ENCODE data around the gene C1S. TPM values are rescaled to one million over a fixed set of nuclear protein-coding genes. Genes with fewer than 3 reads are reported as not detected.

C1S gene
- total RNA-seq, 1 donor from 2014 or later: 18.2 TPM

GRCh38 chr12:7091660-7092228 lies 31.2 kb downstream of the C1S start:
- Mint-ChIP-seq H3K27ac (ENCODE audit: unreplicated experiment) (no peak overlapping the region), H3K9me3 (ENCODE audit: unreplicated experiment) (no peaks in the 10 kb centered on the region), H3K36me3 (ENCODE audit: unreplicated experiment) (peaks cover 3% of the 10 kb centered on the region), H3K4me1 (ENCODE audit: unreplicated experiment) (peaks cover 17% of the 10 kb centered on the region), H3K27me3 (ENCODE audit: unreplicated experiment) (peaks cover 5% of the 10 kb centered on the region), H3K4me3 (ENCODE audit: unreplicated experiment) (peak overlapping the region; percentile 74)
- TF ChIP-seq, protein P1, sequence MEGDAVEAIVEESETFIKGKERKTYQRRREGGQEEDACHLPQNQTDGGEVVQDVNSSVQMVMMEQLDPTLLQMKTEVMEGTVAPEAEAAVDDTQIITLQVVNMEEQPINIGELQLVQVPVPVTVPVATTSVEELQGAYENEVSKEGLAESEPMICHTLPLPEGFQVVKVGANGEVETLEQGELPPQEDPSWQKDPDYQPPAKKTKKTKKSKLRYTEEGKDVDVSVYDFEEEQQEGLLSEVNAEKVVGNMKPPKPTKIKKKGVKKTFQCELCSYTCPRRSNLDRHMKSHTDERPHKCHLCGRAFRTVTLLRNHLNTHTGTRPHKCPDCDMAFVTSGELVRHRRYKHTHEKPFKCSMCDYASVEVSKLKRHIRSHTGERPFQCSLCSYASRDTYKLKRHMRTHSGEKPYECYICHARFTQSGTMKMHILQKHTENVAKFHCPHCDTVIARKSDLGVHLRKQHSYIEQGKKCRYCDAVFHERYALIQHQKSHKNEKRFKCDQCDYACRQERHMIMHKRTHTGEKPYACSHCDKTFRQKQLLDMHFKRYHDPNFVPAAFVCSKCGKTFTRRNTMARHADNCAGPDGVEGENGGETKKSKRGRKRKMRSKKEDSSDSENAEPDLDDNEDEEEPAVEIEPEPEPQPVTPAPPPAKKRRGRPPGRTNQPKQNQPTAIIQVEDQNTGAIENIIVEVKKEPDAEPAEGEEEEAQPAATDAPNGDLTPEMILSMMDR (IDR thresholded peaks at IDR 0.05): no peak
- DNase-seq (ENCODE audit: extremely low spot score, unreplicated experiment): no peak

GRCh38 chr12:7092229-7092985 lies 31.9 kb downstream of the C1S start, which contains the start of gene C1R:
C1R (minus strand) TSS chr12:7092445; CDS start chr12:7092388, 57 bp downstream.
- Mint-ChIP-seq H3K27me3 (ENCODE audit: unreplicated experiment) (peaks cover 3% of the 10 kb centered on the region), H3K27ac (ENCODE audit: unreplicated experiment) (peak within 1 kb of the TSS; percentile 58)

DNA sequence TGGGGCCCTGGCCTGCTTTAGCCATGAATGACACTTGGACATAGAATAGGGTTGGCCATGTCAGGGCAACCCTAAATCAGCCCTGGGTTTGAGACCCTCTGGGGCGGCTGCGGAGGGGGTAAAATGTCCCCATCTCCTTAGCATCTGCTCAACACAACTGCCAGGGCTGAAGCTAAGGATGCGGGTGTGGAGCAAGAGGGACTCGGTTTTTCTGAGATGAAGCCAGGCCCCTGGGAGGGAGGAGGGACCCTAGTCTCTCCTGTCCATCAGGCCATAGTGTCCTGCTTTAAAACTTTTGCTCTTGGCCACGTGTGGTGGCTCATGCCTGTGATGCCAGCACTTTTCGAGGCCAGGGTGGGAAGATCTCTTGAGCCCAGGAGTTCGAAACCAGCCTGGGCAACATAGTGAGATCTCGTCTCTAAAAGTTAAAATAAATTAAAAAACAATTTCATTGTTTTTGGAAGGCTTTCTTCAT lies 32.5 kb downstream of the C1S start:
- no peaks in the 10 kb centered on the region for H3K9me3 Mint-ChIP-seq (ENCODE audit: unreplicated experiment)
- TF ChIP-seq, protein P1 (IDR thresholded peaks at IDR 0.05): no peak

More at GRCh38 chr12:7092229-7092985, 31.9 kb downstream of the C1S start, which contains the start of gene C1R:
- no peak for DNase-seq (ENCODE audit: extremely low spot score, unreplicated experiment)
- Mint-ChIP-seq H3K9me3 (ENCODE audit: unreplicated experiment) (no peaks in the 10 kb centered on the region), H3K4me3 (ENCODE audit: unreplicated experiment) (peak within 1 kb of the TSS; percentile 74), H3K4me1 (ENCODE audit: unreplicated experiment) (peaks cover 17% of the 10 kb centered on the region), H3K36me3 (ENCODE audit: unreplicated experiment) (peaks cover 3% of the 10 kb centered on the region)
- TF ChIP-seq, protein P1 (IDR thresholded peaks at IDR 0.05): peak; percentile 89

DNA sequence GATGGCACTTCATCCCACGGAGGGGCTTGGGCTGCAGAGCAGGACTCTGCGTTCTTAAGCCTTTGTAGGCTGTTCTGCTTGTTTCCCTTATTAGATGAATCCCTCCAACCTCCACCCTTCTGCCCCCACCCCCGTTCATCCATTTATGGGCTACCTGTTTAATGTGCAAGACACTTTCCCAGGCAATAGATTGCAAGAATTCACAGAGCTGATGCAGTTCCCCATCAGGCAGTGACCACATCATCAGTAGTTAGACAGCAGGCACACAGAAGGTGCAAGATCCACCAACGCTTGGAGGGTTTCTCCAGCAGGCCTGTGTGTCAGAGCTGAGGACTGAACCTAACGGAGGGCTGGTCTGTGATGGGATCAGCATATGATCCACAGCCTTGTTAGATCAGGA lies 33.0 kb downstream of the C1S start:
- Mint-ChIP-seq H3K4me3 (ENCODE audit: unreplicated experiment) (no peak overlapping the region), H3K27me3 (ENCODE audit: unreplicated experiment) (peaks cover 3% of the 10 kb centered on the region), H3K4me1 (ENCODE audit: unreplicated experiment) (peaks cover 17% of the 10 kb centered on the region), H3K27ac (ENCODE audit: unreplicated experiment) (no peak overlapping the region), H3K36me3 (ENCODE audit: unreplicated experiment) (peaks cover 3% of the 10 kb centered on the region), H3K9me3 (ENCODE audit: unreplicated experiment) (no peaks in the 10 kb centered on the region)
- TF ChIP-seq, protein P1 (IDR thresholded peaks at IDR 0.05): no peak
- DNase-seq (ENCODE audit: extremely low spot score, unreplicated experiment): no peak

More for the DNA sequence above, 32.5 kb downstream of the C1S start:
- Mint-ChIP-seq H3K4me1 (ENCODE audit: unreplicated experiment) (peaks cover 17% of the 10 kb centered on the region), H3K36me3 (ENCODE audit: unreplicated experiment) (peaks cover 3% of the 10 kb centered on the region), H3K27me3 (ENCODE audit: unreplicated experiment) (peaks cover 3% of the 10 kb centered on the region), H3K27ac (ENCODE audit: unreplicated experiment) (peak overlapping the region; percentile 29), H3K4me3 (ENCODE audit: unreplicated experiment) (no peak overlapping the region)
- DNase-seq (ENCODE audit: extremely low spot score, unreplicated experiment): no peak

GRCh38 chr12:7093892-7094291 lies 33.4 kb downstream of the C1S start:
- Mint-ChIP-seq H3K27ac (ENCODE audit: unreplicated experiment) (no peak overlapping the region), H3K9me3 (ENCODE audit: unreplicated experiment) (no peaks in the 10 kb centered on the region), H3K36me3 (ENCODE audit: unreplicated experiment) (peaks cover 1% of the 10 kb centered on the region), H3K4me1 (ENCODE audit: unreplicated experiment) (peaks cover 17% of the 10 kb centered on the region), H3K4me3 (ENCODE audit: unreplicated experiment) (no peak overlapping the region), H3K27me3 (ENCODE audit: unreplicated experiment) (peaks cover 2% of the 10 kb centered on the region)
- no peak for DNase-seq (ENCODE audit: extremely low spot score, unreplicated experiment)
- TF ChIP-seq, protein P1 (IDR thresholded peaks at IDR 0.05): no peak
